GDM1 (cell line): ENCODE results near the gene FBXL7.

ENCODE experiments used
- DNase-seq: peaks from one replicate; lab custom pipeline; 2025; lab: John Stamatoyannopoulos, UW

The FBXL7 gene

GRCh38 chr5:15889001-15889400 is 389.0 kb downstream of the FBXL7 start:
- no peak for DNase-seq

- no peak for DNase-seq
These were observed 393.9 kb downstream of the FBXL7 start for GRCh38 chr5:15893866-15894265.

- no peak for DNase-seq
These were observed 397.7 kb downstream of the FBXL7 start for GRCh38 chr5:15897656-15898055.

- no peak for DNase-seq
These were observed 398.7 kb downstream of the FBXL7 start for GRCh38 chr5:15898641-15899040.

- no peak for DNase-seq
These were observed 399.5 kb downstream of the FBXL7 start for GRCh38 chr5:15899481-15899880.

GRCh38 chr5:15901151-15901550 is 401.2 kb downstream of the FBXL7 start:
- no peak for DNase-seq

GRCh38 chr5:15902066-15902465 is 402.1 kb downstream of the FBXL7 start:
- no peak for DNase-seq

- DNase-seq: no peak
These were observed 405.2 kb downstream of the FBXL7 start for GRCh38 chr5:15904899-15905830.

GRCh38 chr5:15914638-15915037 is 414.7 kb downstream of the FBXL7 start:
- no peak for DNase-seq

GRCh38 chr5:15926586-15926985 is 426.6 kb downstream of the FBXL7 start:
- DNase-seq: no peak

GRCh38 chr5:15927710-15928380 is 427.9 kb downstream of the FBXL7 start:
- no peak for DNase-seq

GRCh38 chr5:15929611-15930263 is 429.8 kb downstream of the FBXL7 start:
- DNase-seq: no peak

- no peak for DNase-seq
These were observed 432.1 kb downstream of the FBXL7 start for GRCh38 chr5:15932066-15932465.

- DNase-seq: no peak
These were observed 433.6 kb downstream of the FBXL7 start for GRCh38 chr5:15933259-15934207.

GRCh38 chr5:15936505-15937245 is 436.7 kb downstream of the FBXL7 start:
- DNase-seq: no peak

- DNase-seq: no peak
These were observed 437.7 kb downstream of the FBXL7 start for GRCh38 chr5:15937708-15938107.

- DNase-seq: no peak
These were observed 438.2 kb downstream of the FBXL7 start for GRCh38 chr5:15938186-15938585.

GRCh38 chr5:15938961-15939360 is 439.0 kb downstream of the FBXL7 start:
- no peak for DNase-seq

GRCh38 chr5:15940905-15941304 is 440.9 kb downstream of the FBXL7 start:
- DNase-seq: no peak

GRCh38 chr5:15943487-15943886 is 443.5 kb downstream of the FBXL7 start:
- DNase-seq: no peak

GRCh38 chr5:15946026-15946425 is 446.0 kb downstream of the FBXL7 start:
- DNase-seq: no peak
